GM12878 (cell line): Measurements from ENCODE around the gene LHFPL2. TPM values are rescaled to one million over a fixed set of nuclear protein-coding genes. Genes with fewer than 3 reads are reported as not detected.

Experiments used
- LARP7 ChIP-seq: fragments of 450-650 bp; IDR thresholded peaks from 2 replicates; pipeline ENCODE4 v1.6.1; 2017; ENCODE audit warnings: mild to moderate bottlenecking
- NR2C1 ChIP-seq: fragments of 450-650 bp; IDR thresholded peaks from 2 replicates; pipeline ENCODE4 v1.6.1; 2017; ENCODE audit warnings: antibody characterized with exemption, mild to moderate bottlenecking, moderate library complexity
- RELB ChIP-seq: fragments of 450-650 bp; IDR thresholded peaks from 2 replicates; pipeline ENCODE4 v1.6.1; 2017; ENCODE audit warnings: low read depth, mild to moderate bottlenecking, moderate library complexity
- REST ChIP-seq: IDR thresholded peaks from 2 replicates; pipeline ENCODE4 v1.6.1; 2012; ENCODE audit warnings: mild to moderate bottlenecking, low read depth, low read length
- SPI1 ChIP-seq: IDR thresholded peaks from 2 replicates; pipeline ENCODE4 v1.6.1; 2011; ENCODE audit warnings: low read depth, mild to moderate bottlenecking, low read length, moderate library complexity, borderline replicate concordance; ENCODE audit not compliant: insufficient read depth
- SREBF2 ChIP-seq: IDR thresholded peaks from 2 replicates; pipeline ENCODE4 v1.6.1; 2012; ENCODE audit warnings: mild to moderate bottlenecking, low read length
- SUZ12 ChIP-seq: fragments of 200-600 bp; sonication (generic); IDR thresholded peaks from one replicate; pipeline ENCODE4 v1.6.1; 2018; ENCODE audit warnings: antibody characterized with exemption, mild to moderate bottlenecking; ENCODE audit not compliant: unreplicated experiment
- TCF3 ChIP-seq: IDR thresholded peaks from 2 replicates; pipeline ENCODE4 v1.6.1; 2012; ENCODE audit warnings: low read depth, mild to moderate bottlenecking, low read length, borderline replicate concordance; ENCODE audit not compliant: insufficient read depth
- polyA plus RNA-seq, 11 experiments: library from polyadenylated mRNA; depleted of rRNA in 4 of 11; unstranded in 6 of 11; stranded (reverse) in 5 of 11; fragments of >200 nt; fragmentation: Nextera tagmentation in 4 of 11; fragmentation: Illumina TruSeq in 1 of 11; extraction: Ambion mirVana in 4 of 11; extraction: Trizol in 1 of 11; gene quantifications; 1 replicate in 1 of 11; 2 replicates in 10 of 11; pipeline versions ENCODE4 v1.2.1 to v1.2.3, GENCODE V29; 2011 to 2016; ENCODE audit warnings: inconsistent platforms in 2 of 11, missing spikeins in 2 of 11, low read depth in 1 of 11
- total RNA-seq, 4 experiments: library from RNA; depleted of rRNA in 3 of 4; stranded (reverse); fragments of >200 nt in 3 of 4; fragmentation: Illumina TruSeq in 1 of 4; extraction: Trizol in 1 of 4; gene quantifications; 2 replicates each; pipeline versions ENCODE4 v1.2.1 to v1.2.3, GENCODE V29; 2013 to 2021

The LHFPL2 gene
- total and polyA plus RNA-seq, 10 of the 15 experiments (the other 5 are each of a cell fraction or from before 2014, with no cell fraction given): 4.1 to 21.8 (median 12.5) TPM

- TF ChIP-seq REST (no peak), NR2C1 (no peak), SUZ12 (no peak), RELB (no peak), LARP7 (no peak), SREBF2 (no peak), TCF3 (no peak), SPI1 (no peak)
Measured at GRCh38 chr5:78593465-78593864, 55.1 kb downstream of the LHFPL2 start (continued).
